Ammon's horn (tissue), 1 donor: ENCODE data around the gene TLE4.
A peak's percentile ranks its signal among the peaks of the same experiment; 100 is the strongest.
"Not testable (repeated sequence)": the region's sequence is repeated elsewhere in the genome, so short reads cannot be mapped to it uniquely, and the experiment has no call there.

ENCODE experiments used
- DNase-seq: peaks from one replicate; pipeline ENCODE4 v3.0.0-alpha.2; 2016; ENCODE audit warnings: low spot score

The TLE4 gene

GRCh38 chr9:79604149-79604548 is 32.4 kb downstream of the TLE4 start:
- DNase-seq = no peak

DNA sequence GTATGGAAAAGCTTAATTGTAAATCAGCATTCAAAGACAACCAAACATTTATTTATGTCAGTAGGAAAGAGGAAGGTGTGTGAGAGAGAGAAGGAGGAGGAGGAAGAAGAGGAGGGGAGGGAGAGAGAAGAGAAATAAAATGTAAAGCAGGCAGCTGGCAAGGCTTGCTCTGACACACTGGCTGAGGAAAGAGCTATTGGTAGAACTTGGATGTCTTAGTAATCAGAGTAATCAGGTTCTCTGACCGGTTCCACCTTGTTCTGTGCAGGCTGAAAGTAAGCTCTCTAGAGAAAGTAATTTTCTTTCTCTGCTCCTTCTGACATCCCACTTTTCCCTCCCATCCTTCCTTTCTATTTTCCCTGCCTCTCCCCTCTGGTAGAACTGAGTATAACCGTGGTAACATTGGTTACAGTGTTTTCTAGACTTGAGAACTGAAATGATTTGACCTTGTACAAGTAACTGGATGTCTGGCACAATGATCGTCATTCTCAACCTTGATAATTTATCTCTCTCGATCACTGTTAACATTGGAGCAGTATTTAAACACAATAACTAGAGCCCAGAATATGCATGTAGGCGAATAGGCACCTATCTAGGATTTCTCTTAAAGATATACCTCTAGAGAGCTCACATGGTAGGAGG is 33.3 kb downstream of the TLE4 start:
- DNase-seq = no peak

GRCh38 chr9:79606529-79606928 is 34.8 kb downstream of the TLE4 start:
- DNase-seq = not testable (repeated sequence)

GRCh38 chr9:79609468-79610018 is 37.8 kb downstream of the TLE4 start:
- DNase-seq = no peak

- DNase-seq = peak; percentile 35
Measured at GRCh38 chr9:79610019-79610631, 38.4 kb downstream of the TLE4 start.

GRCh38 chr9:79610791-79611614 is 39.2 kb downstream of the TLE4 start:
- peak; percentile 46 for DNase-seq

- no peak for DNase-seq
Measured at GRCh38 chr9:79613145-79613544, 41.4 kb downstream of the TLE4 start.

GRCh38 chr9:79615038-79615437 is 43.3 kb downstream of the TLE4 start:
- no peak for DNase-seq

DNA sequence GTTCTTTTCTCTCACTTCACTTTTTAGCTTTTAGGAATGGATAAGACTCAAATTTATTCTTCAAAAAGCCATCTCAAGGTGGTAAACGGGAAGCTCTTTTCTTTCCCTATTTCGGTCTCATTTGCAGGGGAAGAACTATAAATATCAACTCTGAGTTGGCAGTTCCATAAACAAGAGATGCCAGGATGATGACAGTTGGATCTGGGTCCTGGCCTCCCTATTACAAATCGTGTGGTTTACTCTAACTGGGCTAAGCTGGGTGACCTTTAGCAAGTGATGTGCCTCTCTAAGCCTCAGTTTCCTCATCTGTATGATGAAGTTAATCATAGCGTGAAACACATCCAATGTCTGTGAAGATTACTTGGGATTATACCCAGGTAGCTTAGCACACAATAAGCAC is 44.2 kb downstream of the TLE4 start:
- DNase-seq = no peak

- DNase-seq = no peak
Measured at GRCh38 chr9:79616971-79617370, 45.2 kb downstream of the TLE4 start.

- DNase-seq = peak; percentile 32
Measured at GRCh38 chr9:79617395-79617794, 45.6 kb downstream of the TLE4 start.

GRCh38 chr9:79619930-79620329 is 48.2 kb downstream of the TLE4 start:
- no peak for DNase-seq

DNA sequence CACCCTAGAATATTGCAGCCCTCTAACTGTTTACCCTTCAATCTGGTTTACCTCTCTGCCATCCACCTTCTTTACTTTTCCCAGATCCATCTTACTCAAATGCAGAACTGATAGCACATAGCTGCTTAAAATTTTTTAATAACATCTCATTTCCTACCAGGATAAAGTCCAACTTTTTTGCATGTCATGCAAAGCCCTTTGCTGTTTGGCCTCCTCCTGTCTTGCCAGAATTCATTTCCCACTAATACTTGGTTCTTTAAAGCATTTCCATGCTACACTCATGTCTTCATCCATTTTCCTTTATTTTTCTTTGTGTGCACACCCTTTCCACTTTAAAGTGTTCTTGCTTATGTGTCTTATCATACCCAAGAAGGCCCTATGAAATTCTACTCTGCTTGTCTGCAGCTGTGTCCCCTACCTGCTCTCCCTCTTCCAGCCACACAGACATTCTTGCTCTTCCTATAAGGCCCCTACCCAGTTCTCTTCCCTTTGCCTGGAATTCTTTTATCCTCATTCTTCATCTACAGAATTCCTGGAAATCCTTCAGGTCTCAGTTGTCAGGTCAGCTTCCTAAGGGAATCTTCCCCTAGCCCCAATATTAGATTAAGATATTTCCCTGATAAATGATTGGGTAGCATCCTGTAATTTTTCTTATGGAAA is 50.3 kb downstream of the TLE4 start:
- no peak for DNase-seq

DNA sequence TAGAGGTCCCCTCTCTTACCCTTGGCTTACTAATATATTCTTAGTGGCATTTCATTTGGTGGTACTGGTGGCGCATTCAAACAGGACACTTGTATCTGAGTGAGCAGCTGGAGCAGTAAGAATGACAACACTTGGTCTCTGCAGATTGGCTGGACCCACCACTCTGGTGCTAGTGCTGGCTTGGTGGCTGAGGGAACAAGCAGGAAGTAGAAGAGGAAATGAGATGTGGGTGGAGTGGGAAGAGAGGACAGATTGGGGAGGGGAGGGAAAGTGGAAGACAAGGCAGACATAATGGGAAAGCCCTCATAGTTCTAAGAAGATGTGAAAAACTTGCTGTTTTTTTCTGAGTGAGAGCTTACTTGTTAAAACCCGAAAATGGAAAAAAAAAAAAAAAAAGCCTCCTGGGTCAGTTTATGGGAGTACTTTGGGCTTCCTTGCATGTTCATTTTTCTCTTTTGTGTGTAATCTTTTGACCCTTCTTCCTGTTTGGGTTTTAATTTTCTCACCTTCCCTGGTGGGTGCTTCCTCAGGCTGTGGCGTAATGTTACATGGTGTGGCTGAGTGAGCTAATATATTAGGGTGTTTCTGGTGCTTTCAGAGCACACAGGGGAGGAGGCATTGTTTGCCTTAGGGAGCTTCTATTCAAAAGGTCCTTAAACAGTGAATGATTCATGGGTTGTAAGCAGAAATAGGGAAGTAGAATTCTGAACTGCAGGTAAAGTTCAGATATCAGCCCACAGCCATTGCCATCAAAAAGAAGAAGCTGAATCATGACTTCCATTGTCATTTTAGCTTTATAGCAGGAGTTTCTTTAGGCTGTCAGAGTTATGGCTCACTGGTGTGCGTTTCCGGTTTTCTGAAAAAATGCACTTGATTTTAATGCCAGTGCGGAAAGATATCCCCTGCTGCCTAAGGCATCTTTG is 52.3 kb downstream of the TLE4 start:
- DNase-seq = peak; percentile 75

GRCh38 chr9:79629721-79630120 is 58.0 kb downstream of the TLE4 start:
- no peak for DNase-seq

- no peak for DNase-seq
Measured at GRCh38 chr9:79630521-79631403, 59.0 kb downstream of the TLE4 start.

GRCh38 chr9:79632060-79632459 is 60.3 kb downstream of the TLE4 start:
- no peak for DNase-seq

DNA sequence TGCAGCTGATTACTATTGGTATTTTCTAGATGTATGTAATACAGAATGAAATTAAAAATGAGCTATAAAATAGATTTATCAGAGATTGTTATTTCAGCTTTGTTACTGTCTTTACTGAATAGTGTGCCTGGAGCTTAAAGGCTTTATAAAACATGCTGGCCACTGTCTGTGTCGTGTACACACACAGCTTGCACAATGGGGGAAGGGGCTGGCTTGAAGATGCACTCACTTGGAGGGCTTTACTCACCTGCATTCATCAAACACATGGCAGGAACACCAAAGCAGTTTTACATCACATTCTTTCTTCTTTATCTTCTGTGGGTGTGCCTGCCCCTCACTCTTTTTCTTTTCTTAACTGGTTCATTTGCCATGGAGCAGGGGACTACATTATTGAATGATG is 60.9 kb downstream of the TLE4 start:
- DNase-seq = no peak

GRCh38 chr9:79633558-79633957 is 61.8 kb downstream of the TLE4 start:
- no peak for DNase-seq
